Neural progenitor cell (in vitro differentiated cells): ENCODE results near the gene SPRR5. TPM values are rescaled to one million over a fixed set of nuclear protein-coding genes. Genes with fewer than 3 reads are reported as not detected.

Experiments used
- DNase-seq: peaks from one replicate; pipeline ENCODE4 v3.0.0-alpha.2; 2016; ENCODE audit warnings: low spot score
- H2AFZ ChIP-seq: fragments of 200-600 bp; sonication (generic); replicated peaks from 2 replicates; pipeline ENCODE4 v1.6.1; 2016; ENCODE audit warnings: antibody characterized with exemption
- H3F3A ChIP-seq: fragments of 200-600 bp; sonication (generic); 2 replicates; pipeline ENCODE4 v1.6.1; 2016; ENCODE audit warnings: antibody characterized with exemption, low read depth
- H3K27ac ChIP-seq: fragments of 200-600 bp; sonication (generic); 2 replicates; pipeline ENCODE4 v1.5.1; 2016; ENCODE audit warnings: mild to moderate bottlenecking
- H3K27me3 ChIP-seq: fragments of 200-600 bp; sonication (generic); 2 replicates; pipeline ENCODE4 v1.6.1; 2016; ENCODE audit warnings: mild to moderate bottlenecking, moderate library complexity
- H3K36me3 ChIP-seq: fragments of 200-600 bp; sonication (generic); 2 replicates; pipeline ENCODE4 v1.5.1; 2016
- H3K4me1 ChIP-seq: fragments of 200-600 bp; sonication (generic); 2 replicates; pipeline ENCODE4 v1.6.1; 2016; ENCODE audit warnings: mixed run types
- H3K4me2 ChIP-seq: fragments of 200-600 bp; sonication (generic); 2 replicates; pipeline ENCODE4 v1.6.1; 2016
- H3K4me3 ChIP-seq: fragments of 200-600 bp; sonication (generic); 2 replicates; pipeline ENCODE4 v1.5.1; 2016
- H3K79me2 ChIP-seq: fragments of 200-600 bp; sonication (generic); 2 replicates; pipeline ENCODE4 v1.6.1; 2016; ENCODE audit warnings: low read depth
- H3K9ac ChIP-seq: fragments of 200-600 bp; sonication (generic); 2 replicates; pipeline ENCODE4 v1.6.1; 2016
- H3K9me3 ChIP-seq: fragments of 200-600 bp; sonication (generic); 2 replicates; pipeline ENCODE4 v1.5.1; 2016; ENCODE audit warnings: low read depth
- H4K20me1 ChIP-seq: fragments of 200-600 bp; sonication (generic); 2 replicates; pipeline ENCODE4 v1.6.1; 2016; ENCODE audit warnings: low read depth
- H3K27ac Mint-ChIP-seq: 3 replicates; pipeline ENCODE4 v1.8.0; 2021; ENCODE audit warnings: mixed read lengths
- H3K27me3 Mint-ChIP-seq: 2 replicates; pipeline ENCODE4 v1.8.0; 2022; ENCODE audit warnings: low read depth, mild to moderate bottlenecking, inconsistent platforms, moderate library complexity, mixed read lengths; ENCODE audit not compliant: insufficient read depth
- H3K36me3 Mint-ChIP-seq: 3 replicates; pipeline ENCODE4 v1.8.0; 2021; ENCODE audit warnings: mixed read lengths
- H3K4me1 Mint-ChIP-seq: 3 replicates; pipeline ENCODE4 v1.8.0; 2021; ENCODE audit warnings: mixed read lengths
- H3K4me3 Mint-ChIP-seq: 3 replicates; pipeline ENCODE4 v1.8.0; 2021; ENCODE audit warnings: mild to moderate bottlenecking, moderate library complexity, mixed read lengths
- H3K9me3 Mint-ChIP-seq: 3 replicates; pipeline ENCODE4 v1.8.0; 2020; ENCODE audit warnings: mixed read lengths
- CTCF ChIP-seq: fragments of 200-600 bp; sonication (generic); IDR thresholded peaks from 2 replicates; pipeline ENCODE4 v1.5.1; 2017; ENCODE audit warnings: antibody characterized with exemption, mild to moderate bottlenecking
- EZH2 ChIP-seq: fragments of 200-600 bp; sonication (generic); IDR thresholded peaks from 2 replicates; pipeline ENCODE4 v1.6.1; 2017; ENCODE audit warnings: antibody characterized with exemption, mild to moderate bottlenecking, moderate library complexity
- EZH2phosphoT487 ChIP-seq: fragments of 200-600 bp; sonication (generic); IDR thresholded peaks from 2 replicates; pipeline ENCODE4 v1.6.1; 2017; ENCODE audit warnings: antibody characterized with exemption
- total RNA-seq: library from RNA; depleted of rRNA; stranded (reverse); fragments of >200 nt; gene quantifications from 2 replicates; pipeline ENCODE4 v1.2.3, GENCODE V29; 2015; ENCODE audit warnings: low replicate concordance

SPRR5 gene
- total RNA-seq, 1 donor from 2014 or later, result not detected

GRCh38 chr1:152912471-152912870 lies 34.5 kb upstream of the SPRR5 start:
- Histone ChIP-seq H4K20me1 (no peaks in the 10 kb centered on the region), H3K4me3 (no peak overlapping the region), H3K79me2 (no peaks in the 10 kb centered on the region), H3K36me3 (no peaks in the 10 kb centered on the region), H3K27ac (no peak overlapping the region), H3K27me3 (no peaks in the 10 kb centered on the region), H3F3A (no peaks in the 10 kb centered on the region), H2AFZ (no peak overlapping the region), H3K4me1 (no peaks in the 10 kb centered on the region), H3K9ac (no peak overlapping the region), H3K4me2 (no peak overlapping the region), H3K9me3 (peaks cover 6% of the 10 kb centered on the region)
- TF ChIP-seq EZH2phosphoT487 (no peak), EZH2 (no peak), CTCF (no peak)
- Mint-ChIP-seq H3K9me3 (peaks cover 11% of the 10 kb centered on the region), H3K36me3 (peaks cover 2% of the 10 kb centered on the region), H3K27me3 (peaks cover 8% of the 10 kb centered on the region), H3K4me3 (no peak overlapping the region), H3K27ac (no peak overlapping the region), H3K4me1 (no peaks in the 10 kb centered on the region)
- no peak for DNase-seq

GRCh38 chr1:152912900-152913299 lies 34.1 kb upstream of the SPRR5 start:
- Histone ChIP-seq H3K36me3 (no peaks in the 10 kb centered on the region), H3K9me3 (peaks cover 2% of the 10 kb centered on the region), H3K27ac (no peak overlapping the region), H4K20me1 (no peaks in the 10 kb centered on the region), H3K4me3 (no peak overlapping the region), H3K27me3 (no peaks in the 10 kb centered on the region), H3K4me2 (no peak overlapping the region), H3K79me2 (no peaks in the 10 kb centered on the region), H3K4me1 (no peaks in the 10 kb centered on the region), H3F3A (no peaks in the 10 kb centered on the region), H2AFZ (no peak overlapping the region), H3K9ac (no peak overlapping the region)
- H3K27me3 Mint-ChIP-seq, result peaks cover 5% of the 10 kb centered on the region
- H3K4me1 Mint-ChIP-seq, result no peaks in the 10 kb centered on the region
- H3K4me3 Mint-ChIP-seq, result no peak overlapping the region
- H3K36me3 Mint-ChIP-seq, result peaks cover 2% of the 10 kb centered on the region
- DNase-seq, result no peak
- TF ChIP-seq CTCF (no peak), EZH2phosphoT487 (no peak), EZH2 (no peak)
- H3K9me3 Mint-ChIP-seq, result peaks cover 11% of the 10 kb centered on the region
- H3K27ac Mint-ChIP-seq, result no peak overlapping the region

- Histone ChIP-seq H4K20me1 (no peaks in the 10 kb centered on the region), H3F3A (no peaks in the 10 kb centered on the region), H3K9me3 (no peaks in the 10 kb centered on the region), H3K79me2 (no peaks in the 10 kb centered on the region), H3K36me3 (no peaks in the 10 kb centered on the region), H3K27ac (no peak overlapping the region), H3K9ac (no peak overlapping the region), H3K27me3 (no peaks in the 10 kb centered on the region), H3K4me1 (no peaks in the 10 kb centered on the region), H3K4me3 (no peak overlapping the region), H2AFZ (no peak overlapping the region), H3K4me2 (no peak overlapping the region)
- Mint-ChIP-seq H3K27ac (no peak overlapping the region), H3K4me3 (no peak overlapping the region), H3K4me1 (no peaks in the 10 kb centered on the region), H3K27me3 (no peaks in the 10 kb centered on the region), H3K36me3 (no peaks in the 10 kb centered on the region), H3K9me3 (peaks cover 2% of the 10 kb centered on the region)
- TF ChIP-seq EZH2, result no peak
- no peak for TF ChIP-seq CTCF
- TF ChIP-seq EZH2phosphoT487, result no peak
- DNase-seq, result no peak
Observed at GRCh38 chr1:152917794-152918193, 29.2 kb upstream of the SPRR5 start.

- Histone ChIP-seq H4K20me1 (no peaks in the 10 kb centered on the region), H3K4me2 (no peak overlapping the region), H3K36me3 (no peaks in the 10 kb centered on the region), H3K4me1 (no peaks in the 10 kb centered on the region), H2AFZ (no peak overlapping the region), H3K9ac (no peak overlapping the region), H3K79me2 (no peaks in the 10 kb centered on the region), H3K9me3 (no peaks in the 10 kb centered on the region), H3F3A (no peaks in the 10 kb centered on the region), H3K27me3 (no peaks in the 10 kb centered on the region), H3K4me3 (no peak overlapping the region), H3K27ac (no peak overlapping the region)
- TF ChIP-seq CTCF (no peak), EZH2phosphoT487 (no peak), EZH2 (no peak)
- no peak overlapping the region for H3K27ac Mint-ChIP-seq
- no peaks in the 10 kb centered on the region for H3K27me3 Mint-ChIP-seq
- H3K9me3 Mint-ChIP-seq, result no peaks in the 10 kb centered on the region
- H3K4me3 Mint-ChIP-seq, result no peak overlapping the region
- DNase-seq, result no peak
- H3K4me1 Mint-ChIP-seq, result no peaks in the 10 kb centered on the region
- no peaks in the 10 kb centered on the region for H3K36me3 Mint-ChIP-seq
Observed at GRCh38 chr1:152919071-152919470, 27.9 kb upstream of the SPRR5 start.
